ENCODE data around the gene RPL6.
"Not testable (repeated sequence)": the region's sequence is repeated elsewhere in the genome, so short reads cannot be mapped to it uniquely, and the experiment has no call there.

The RPL6 gene

DNA sequence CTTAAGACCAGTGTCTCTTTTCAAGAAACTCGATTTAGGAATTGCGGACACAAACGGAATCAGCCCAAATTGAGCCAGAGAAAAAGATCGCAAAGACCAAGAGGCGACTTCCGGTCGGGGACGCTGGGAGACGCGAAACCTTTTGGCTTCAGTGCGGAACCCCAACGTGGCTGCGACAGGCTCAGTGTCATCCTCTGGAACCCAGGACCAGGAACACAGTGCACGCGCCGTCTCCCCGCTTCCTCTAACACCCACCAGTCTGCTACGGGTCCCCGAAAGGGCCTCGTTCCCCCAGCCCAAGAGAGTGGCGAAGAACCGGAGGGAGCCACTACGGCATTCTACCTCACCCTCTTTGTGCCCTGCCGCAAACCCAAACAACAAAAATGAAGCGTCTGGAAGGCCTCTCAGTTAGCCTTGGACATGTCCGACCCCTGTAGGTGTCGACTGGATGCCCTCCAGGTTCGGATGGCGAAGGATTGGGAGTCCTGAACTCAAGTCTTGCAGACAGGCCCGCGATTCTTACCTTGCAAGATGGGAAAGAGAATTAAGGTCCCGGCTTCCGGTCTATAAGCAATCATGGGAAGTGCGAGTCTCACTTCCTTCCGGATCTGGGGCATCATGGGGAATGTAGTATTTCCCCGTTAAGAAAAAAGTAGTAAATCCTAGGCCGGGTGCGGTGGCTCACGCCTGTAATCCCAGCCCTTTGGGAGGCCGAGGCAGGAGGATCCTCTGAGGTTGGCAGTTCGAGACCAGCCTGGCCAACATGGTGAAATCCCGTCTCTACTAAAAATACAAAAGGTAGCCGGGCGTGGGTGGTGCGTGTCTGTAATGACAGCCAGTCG, at the start of gene RPL6:
TSS of gene RPL6 (minus strand) at position 542 of the 842 bp plus-strand sequence. CDS start 949 bp downstream, outside the sequence.
- peak; percentile 92 for DNase-seq (ENCODE audit: low read depth)

DNA sequence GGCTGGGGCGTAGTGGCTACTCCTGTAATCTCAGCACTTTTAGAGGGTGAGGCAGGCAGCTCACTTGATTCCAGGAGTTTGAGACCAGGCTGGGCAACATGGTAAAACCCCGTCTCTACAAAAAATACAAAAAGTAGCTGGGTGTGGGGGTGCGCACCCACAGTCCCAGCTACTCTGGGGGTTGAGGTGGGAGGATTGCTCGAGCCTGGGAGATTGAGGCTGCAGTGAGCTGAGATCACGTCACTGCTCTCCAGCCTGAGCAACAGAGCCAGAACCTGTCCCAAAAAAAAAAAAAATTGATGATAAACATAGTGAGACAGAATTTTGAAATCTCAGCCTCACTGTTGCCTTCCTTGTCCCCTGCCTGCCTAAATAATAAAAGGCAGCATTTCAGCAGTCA, 49.3 kb upstream of the RPL6 start:
- DNase-seq (ENCODE audit: low read depth): no peak

DNA sequence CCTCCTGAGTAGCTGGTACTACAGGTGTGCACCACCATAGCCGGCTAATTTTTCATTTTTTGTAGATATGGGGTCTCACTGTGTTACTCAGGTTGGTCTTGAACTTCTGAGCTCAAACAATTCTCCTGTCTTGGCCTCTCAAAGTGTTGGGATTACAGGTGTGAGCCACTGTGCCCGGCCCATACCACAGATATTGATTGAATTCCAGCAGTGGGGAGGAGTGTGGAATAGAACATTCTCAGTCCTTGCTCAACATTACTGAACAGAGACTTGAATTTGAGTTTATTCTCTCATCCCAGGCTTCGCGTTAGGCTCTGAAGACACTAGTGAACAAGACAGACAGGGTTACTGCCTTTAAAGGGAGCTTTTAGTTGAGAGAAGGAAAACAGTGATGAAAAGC, 48.9 kb upstream of the RPL6 start:
- no peak for DNase-seq (ENCODE audit: low read depth)

DNA sequence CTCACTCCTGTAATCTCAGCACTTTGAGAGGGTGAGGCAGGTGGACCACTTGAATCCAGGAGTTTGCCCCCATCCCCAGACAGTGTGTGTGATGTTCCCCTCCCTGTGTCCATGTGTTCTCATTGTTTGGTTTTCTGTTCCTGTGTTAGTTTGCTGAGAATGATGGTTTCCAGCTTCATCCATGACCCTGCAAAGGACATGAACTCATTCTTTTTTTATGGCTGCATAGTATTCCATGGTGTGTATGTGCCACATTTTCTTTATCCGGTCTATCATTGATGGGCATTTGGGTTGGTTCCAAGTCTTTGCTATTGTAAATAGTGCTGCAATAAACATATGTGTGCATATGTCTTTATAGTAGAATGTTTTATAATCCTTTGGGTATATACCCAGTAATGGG, 47.7 kb upstream of the RPL6 start:
- not testable (repeated sequence) for DNase-seq (ENCODE audit: low read depth)

DNA sequence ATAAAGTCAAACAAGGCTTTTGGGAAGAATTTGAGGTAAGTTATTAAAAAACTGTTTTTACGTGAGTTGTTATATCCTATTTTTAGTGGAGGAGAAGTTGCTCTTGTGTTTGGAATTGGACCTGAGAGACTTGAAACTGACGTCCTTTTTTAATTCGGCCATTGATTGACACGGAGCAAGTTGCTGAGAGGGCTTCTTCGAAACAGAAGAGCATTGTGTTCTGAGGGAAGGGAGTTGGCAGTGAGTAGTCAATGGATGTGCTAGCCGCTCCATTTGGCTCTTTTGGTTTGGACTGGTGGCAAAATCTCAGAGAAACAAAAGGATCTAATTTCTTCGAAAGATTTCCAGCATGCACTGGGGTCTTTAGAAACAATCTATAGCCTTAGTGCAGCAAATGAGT, 46.6 kb upstream of the RPL6 start:
- DNase-seq (ENCODE audit: low read depth): no peak

DNA sequence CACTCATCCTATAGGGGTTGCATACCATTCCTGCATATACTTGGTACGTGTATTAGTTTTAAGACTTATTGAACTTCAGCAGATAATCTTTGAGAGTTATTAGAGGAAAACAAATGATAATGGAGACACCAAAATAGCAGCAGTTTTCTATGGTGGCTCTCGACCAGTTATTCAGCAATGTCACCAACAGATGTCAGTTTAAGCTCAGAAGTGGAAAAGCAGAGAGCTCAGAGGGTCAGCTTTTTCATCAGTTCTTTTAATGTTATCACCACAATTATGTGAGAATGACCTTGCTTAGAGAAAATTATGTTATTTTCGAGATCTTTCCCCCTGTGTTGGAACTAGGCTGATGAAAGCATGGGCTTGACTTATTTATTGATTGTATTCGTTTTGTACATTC, 41.3 kb upstream of the RPL6 start:
- DNase-seq (ENCODE audit: low read depth): no peak

DNA sequence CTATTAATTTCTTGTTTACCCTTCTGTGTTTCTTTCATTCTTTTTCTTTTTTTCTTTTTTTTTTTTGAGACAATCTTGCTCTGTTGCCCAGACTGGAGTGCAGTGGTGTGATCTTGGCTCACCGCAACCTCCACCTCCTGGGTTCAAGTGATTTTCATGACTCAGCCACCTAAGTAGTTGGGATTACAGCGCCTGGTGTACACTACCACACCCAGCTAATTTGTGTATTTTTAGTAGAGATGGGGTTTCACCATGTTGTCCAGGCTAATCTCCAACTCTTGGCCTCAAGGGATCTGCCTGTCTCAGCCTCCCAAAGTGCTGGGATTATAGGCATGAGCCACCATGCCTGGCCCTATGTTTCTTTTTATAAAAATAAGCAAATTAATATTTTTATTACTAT, 38.8 kb upstream of the RPL6 start:
- peak; percentile 36 for DNase-seq (ENCODE audit: low read depth)

DNA sequence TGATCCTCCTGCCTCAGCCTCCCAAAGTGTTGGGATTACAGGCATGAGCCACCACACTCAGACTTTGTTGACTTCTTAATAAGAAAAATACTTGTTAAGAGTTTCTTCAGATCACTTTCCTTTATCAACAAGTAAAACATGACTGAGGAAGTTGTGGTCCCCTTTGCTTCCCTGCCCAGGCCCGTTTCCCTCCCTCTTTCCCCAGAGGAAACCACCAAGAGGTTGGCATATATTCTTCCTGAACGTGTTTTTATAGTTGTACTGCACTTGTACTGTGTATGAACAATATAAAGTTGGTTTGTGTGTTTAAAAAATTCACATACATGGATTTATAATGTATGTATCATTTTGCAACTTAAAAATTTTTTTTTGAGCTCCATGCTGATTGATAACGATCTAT, 37.7 kb upstream of the RPL6 start:
- DNase-seq (ENCODE audit: low read depth): no peak

DNA sequence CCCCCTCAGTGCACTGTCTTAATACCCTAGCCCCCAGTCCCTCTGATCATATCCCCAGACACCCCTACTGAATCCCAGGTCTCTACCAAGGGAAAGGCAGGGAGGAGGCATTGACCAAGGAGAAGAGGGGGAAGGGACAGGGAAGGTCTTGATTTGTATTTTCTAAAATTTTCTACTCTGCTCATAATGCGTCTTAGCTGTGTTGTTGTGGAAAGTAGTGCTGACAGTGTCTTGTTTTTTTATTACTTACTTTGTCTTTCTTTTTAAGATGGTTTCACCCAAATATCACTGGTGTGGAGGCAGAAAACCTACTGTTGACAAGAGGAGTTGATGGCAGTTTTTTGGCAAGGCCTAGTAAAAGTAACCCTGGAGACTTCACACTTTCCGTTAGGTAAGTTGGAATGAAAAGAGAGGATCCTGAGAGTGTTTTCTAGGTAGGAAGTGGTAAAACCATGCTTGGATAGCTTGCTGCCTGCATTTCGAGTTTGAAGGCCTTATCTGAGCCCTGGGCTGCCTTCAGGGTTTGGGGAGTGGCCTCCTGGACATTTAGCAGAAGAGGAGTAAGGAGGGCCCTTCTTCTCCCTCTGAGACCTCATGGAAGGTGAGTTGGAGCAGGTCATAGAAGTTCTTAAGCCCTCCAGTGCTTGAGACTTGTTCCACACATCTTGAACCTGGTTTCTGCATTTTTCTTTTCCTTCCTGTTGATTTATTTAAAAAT, 36.8 kb upstream of the RPL6 start:
- DNase-seq (ENCODE audit: low read depth): no peak

DNA sequence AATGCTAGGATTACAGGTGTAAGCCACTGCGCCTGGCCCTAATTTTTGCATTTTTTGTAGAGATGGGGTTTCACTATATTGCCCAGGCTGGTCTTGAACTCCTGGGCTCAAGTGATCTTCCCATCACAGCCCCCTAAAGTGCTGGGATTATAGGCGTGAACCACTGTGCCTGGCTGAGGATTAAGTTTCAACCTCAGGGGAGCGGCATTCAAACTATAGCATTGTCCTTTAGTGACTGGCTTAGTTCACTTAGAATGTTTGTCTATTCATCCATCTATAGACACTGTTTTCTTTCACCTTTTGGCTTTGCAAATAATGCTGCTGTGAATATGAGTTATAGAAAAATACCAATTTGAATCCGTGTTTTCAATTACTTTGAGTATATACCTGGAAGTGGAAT, 34.5 kb upstream of the RPL6 start:
- DNase-seq (ENCODE audit: low read depth): no peak

DNA sequence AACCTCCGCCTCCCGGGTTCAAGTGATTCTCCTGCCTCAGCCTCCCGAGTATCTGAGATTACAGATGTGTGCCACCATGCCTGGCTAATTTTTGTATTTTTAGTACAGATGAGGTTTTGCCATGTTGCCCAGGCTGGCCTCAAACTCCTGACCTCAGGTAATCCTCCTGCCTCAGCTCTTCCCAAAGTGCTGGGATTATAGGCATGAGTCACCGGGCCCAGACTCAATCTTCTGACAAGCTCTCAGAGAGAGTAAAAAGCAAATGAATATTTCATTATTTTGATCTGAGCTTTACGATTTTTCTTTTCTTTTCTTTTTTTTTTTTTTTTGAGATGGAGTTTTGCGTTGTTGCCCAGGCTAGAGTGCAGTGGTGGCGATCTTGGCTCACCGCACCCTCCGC, 31.2 kb upstream of the RPL6 start:
- not testable (repeated sequence) for DNase-seq (ENCODE audit: low read depth)

DNA sequence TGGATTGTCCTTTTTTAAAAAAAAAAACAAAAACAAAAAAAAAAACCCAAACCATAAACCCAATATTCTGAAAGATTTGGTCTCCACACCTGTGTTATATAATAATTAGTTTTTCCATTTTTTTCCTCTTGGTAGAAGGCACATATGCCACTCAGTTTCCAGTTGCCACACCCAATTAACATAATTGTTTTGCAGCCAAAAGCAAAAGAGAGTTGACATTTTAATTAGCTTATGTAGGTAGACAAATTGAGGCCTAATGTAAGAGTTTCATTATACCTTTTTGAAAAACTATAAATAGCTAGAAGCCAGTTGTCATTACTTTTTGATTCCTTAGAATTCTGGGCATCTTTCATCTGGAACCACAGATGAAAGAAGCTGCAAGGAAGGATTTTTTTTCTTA, 30.4 kb upstream of the RPL6 start:
- DNase-seq (ENCODE audit: low read depth): no peak

DNA sequence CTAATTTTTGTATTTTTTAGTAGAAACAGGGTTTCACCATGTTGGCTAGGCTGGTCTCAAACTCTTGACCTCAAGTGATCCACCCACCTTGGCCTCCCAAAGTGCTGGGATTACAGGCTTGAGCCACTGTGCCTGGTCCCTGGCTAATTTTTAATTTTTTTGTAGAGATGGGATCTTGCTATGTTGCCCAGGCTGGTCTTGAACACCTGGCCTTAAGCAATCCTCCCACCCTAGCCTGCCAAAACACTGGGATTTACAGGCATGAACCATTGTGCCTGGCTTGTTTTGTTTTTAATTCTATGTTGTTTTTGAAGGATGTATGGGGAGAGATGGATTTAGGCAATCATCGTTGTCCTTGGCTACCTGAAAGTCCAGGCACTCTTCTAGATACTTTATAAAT, 29.2 kb upstream of the RPL6 start:
- not testable (repeated sequence) for DNase-seq (ENCODE audit: low read depth)

DNA sequence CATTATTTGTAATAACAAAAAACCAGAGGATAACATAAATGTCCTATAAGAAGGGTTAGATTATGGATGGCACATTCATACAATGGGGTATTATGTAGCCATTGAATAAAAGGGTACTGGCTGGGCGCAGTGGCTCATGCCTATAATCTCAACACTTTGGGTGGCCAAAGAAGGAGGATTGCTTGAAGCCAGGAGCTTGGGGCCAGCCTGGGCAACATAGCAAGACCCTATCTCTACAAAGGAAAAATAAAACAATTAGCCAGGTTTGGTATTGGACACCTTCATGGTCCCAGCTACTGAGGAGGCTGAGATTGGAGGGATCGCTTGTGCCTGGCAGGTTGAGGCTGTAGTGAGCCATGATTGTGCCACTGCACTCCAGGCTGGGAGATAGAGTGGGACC, 24.1 kb upstream of the RPL6 start:
- DNase-seq (ENCODE audit: low read depth): no peak

DNA sequence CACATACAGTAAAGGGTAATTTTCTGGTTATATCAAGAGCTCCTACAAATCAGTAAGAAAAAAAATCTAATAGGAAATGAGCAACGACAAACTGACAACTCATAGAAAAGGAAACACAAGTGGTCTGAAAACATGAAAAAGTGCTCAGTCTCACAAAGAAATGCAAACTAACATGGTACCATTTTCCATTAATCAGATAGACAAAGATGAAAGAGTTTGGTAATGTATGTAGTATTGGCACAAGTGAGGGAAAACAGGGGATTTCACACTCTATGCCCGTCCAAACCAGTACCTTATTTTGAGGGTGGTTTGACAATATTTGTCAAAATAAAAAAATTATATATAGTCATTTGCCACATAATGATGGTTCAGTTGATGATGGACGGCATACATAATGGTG, 22.6 kb upstream of the RPL6 start:
- no peak for DNase-seq (ENCODE audit: low read depth)

DNA sequence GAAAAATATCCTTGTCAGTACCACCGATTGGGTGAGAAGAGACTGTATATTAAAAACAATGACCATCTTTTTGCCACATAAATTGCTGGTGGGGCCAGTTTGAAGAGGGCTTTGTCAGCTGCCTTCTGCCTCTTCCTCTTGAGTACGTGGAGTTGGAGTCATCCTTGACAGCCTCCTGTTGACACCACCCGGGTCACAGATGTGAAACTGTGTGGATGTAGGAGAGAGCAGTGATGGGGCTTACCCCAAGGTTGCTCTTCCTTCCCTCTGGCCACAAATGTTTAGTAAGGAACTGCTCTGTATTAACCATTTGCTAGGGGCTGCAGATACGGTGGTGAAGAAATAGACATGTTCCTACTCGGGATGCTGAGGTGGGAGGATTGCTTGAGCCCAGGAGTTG, 21.5 kb upstream of the RPL6 start:
- no peak for DNase-seq (ENCODE audit: low read depth)

DNA sequence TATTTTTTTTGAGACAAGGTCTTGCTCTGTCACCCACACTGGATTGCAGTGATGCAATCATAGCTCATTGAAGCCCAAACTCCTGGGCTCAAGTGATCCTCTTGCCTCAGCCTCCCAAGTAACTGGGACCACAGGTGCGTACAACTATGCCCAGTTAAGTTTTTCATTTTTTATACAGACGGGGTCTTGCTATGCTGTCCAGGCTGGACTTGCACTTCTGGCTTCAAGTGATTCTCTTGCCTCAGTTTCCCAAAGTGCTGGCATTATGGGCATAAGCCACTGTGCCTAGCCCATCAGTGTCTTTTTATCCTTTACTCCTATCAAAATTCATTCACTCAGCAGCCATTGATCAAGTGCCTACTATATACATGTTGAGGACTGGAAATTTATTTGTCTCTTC, 18.4 kb upstream of the RPL6 start:
- DNase-seq (ENCODE audit: low read depth): no peak

DNA sequence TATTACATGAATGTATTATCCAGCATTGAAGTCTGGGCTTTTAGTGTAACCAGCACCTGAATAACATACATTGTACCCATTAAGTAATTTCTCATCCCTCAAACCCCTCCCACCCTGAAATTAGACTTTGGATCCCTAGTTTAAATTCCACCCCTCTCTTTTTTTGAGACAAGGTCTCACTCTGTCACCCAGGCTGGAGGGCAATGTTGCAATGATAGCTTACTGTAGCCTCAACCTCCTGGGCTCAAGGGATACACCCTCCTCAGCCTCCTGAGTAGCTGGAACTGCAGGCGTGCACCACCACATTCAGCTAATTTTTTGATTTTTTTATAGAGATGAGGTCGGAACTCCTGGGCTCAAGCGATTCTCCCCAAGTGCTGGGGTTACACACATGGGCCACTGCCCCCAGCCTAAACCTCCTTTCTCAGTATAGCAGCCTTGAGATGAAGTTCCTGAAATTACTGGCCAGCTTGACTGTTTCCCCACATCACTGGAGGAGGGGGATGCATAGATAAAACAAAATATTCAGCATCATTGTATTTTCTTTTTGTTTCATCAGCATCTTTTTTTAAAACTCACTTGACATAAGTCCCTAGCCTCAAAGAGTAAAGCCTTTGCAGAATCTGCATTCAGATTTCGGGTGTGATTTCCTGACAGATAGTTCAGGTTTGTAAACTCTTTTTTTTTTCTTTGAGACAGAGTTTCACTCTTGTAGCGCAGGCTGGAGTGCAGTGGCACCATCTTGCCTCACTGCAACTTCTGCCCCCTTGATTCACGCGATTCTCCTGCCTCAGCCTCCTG, 16.4 kb upstream of the RPL6 start:
- DNase-seq (ENCODE audit: low read depth): no peak

DNA sequence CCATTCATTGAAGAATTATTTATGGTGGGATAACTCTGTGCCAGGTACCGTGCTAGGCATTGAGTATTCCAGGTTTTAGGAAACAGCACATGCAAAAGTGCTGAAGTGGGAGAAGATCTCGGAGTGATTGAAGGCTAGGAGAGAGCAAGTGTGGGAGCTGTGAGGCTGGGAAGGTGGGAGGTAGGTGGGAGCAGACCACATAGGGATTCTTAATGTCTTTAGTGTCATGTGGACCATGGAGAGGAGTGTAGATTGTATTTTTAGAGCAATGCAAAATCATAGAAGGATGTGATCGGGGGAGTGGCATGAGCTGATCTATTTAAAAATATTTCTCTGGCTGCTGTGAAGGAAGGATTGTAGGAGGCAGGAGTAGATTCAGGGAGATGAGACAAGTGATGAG, 14.7 kb upstream of the RPL6 start:
- no peak for DNase-seq (ENCODE audit: low read depth)

DNA sequence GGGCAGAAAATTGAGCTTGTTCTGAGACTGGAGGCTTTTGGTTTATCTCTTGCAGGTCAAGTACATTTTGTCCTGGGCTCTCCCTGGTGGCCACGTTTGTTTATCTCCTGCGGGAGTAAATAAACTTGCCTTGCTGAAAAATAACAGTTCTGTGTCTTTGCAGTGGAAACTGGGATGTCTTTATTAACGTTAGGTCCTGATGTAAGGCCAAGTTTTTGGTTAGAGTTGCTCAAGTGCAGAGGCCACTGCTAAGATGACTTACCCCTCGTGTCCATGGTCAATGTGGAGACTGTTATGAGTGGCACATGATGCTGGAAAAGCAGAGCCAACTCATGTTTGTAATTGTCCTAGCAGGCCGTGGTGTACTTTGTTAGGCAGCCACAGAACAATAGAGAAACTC, 13.1 kb upstream of the RPL6 start:
- peak; percentile 54 for DNase-seq (ENCODE audit: low read depth)

DNA sequence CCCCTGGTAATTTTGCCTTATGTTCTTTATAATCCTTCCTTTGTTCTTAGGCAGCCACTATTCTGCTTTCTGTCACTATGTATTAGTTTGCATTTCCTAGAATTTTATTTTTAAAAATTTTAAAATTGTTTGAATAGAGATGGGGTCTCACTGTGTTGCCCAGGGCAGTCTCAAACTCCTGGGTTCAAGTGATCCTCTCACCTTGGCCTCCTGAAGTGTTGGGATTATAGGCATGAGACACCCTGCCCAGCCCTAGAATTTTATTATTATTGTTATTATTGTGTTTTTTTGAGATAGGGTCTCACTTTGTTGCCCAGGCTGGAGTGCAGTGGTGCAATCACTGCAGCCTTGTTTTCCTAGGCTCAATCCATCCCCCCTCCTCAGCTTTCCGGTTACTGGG, 12.0 kb upstream of the RPL6 start:
- DNase-seq (ENCODE audit: low read depth): no peak

DNA sequence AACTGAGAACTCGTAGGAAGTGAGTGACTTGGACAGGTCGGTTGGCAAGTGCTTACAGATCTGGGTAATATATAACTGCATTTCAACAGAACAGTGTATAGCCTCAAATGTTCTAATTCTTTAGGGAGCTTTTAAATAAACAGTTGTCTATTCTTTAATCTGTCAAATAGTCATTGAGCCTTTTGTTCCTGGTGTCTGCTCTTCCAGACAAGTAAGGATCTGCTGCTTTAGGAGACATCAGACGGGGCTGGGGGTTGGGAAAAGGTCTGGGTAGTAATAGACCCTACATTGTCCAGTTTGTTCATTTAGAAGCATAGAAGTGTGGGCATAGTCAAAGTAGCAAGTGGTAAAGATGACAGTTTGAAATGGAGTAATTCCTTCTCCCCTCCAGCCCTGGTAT, 11.3 kb upstream of the RPL6 start:
- DNase-seq (ENCODE audit: low read depth): no peak

Data from stromal cell of bone marrow (primary cell).